HepG2 (cell line): ENCODE data around the gene POU2AF2. TPM values are rescaled to one million over a fixed set of nuclear protein-coding genes. Genes with fewer than 3 reads are reported as not detected.
A peak's percentile ranks its signal among the peaks of the same experiment; 100 is the strongest.

Experiments used
- ARNT2 ChIP-seq: sonication (generic); formaldehyde crosslinking; IDR thresholded peaks from 2 replicates; pipeline ENCODE4 v1.8.0; 2022; ENCODE audit warnings: mild to moderate bottlenecking, low read depth, missing genetic modification reagents, moderate library complexity
- ATM ChIP-seq: fragments of 450-650 bp; IDR thresholded peaks from 2 replicates; pipeline ENCODE4 v1.7.1; 2017; ENCODE audit warnings: mild to moderate bottlenecking, borderline replicate concordance
- CEBPZ ChIP-seq: IDR thresholded peaks from 2 replicates; pipeline ENCODE4 v1.6.1; 2012; ENCODE audit warnings: low read length, improper control_type of control experiment
- FOXK1 ChIP-seq: sonication (generic); formaldehyde crosslinking; IDR thresholded peaks from 2 replicates; pipeline ENCODE4 v1.4.0; 2020; ENCODE audit warnings: low read depth, missing genetic modification reagents, borderline replicate concordance
- HDAC1 ChIP-seq: sonication (generic); formaldehyde crosslinking; IDR thresholded peaks from 2 replicates; pipeline ENCODE4 v1.5.1; 2020; ENCODE audit warnings: mild to moderate bottlenecking, missing genetic modification reagents
- HNRNPK ChIP-seq: fragments of 200-400 bp; formaldehyde crosslinking; IDR thresholded peaks from 2 replicates; pipeline ENCODE4 v1.6.1; 2018; ENCODE audit warnings: low read length, low read depth, moderate library complexity, mild to moderate bottlenecking; ENCODE audit not compliant: poor library complexity, severe bottlenecking
- HOMEZ ChIP-seq: IDR thresholded peaks from 2 replicates; pipeline ENCODE4 v1.6.1; 2016; ENCODE audit warnings: low read depth
- KLF12 ChIP-seq: sonication (generic); formaldehyde crosslinking; IDR thresholded peaks from 2 replicates; pipeline ENCODE4 v1.4.0; 2020; ENCODE audit warnings: missing genetic modification reagents, borderline replicate concordance
- MAF1 ChIP-seq: sonication (generic); formaldehyde crosslinking; IDR thresholded peaks from 2 replicates; pipeline ENCODE4 v1.5.0; 2020; ENCODE audit warnings: missing genetic modification reagents, borderline replicate concordance
- NFE2L2 ChIP-seq: fragments of 150-350 bp; IDR thresholded peaks from 2 replicates; pipeline ENCODE4 v1.6.1; 2014; ENCODE audit warnings: low read length
- RFX5 ChIP-seq: IDR thresholded peaks from 2 replicates; pipeline ENCODE4 v1.6.1; 2011; ENCODE audit warnings: low read depth, low read length, improper control_type of control experiment
- SRSF4 ChIP-seq: fragments of 200-400 bp; formaldehyde crosslinking; IDR thresholded peaks from one replicate; pipeline ENCODE4 v1.6.1; 2018; ENCODE audit warnings: mild to moderate bottlenecking, low read depth, low read length, moderate library complexity; ENCODE audit not compliant: poor library complexity, severe bottlenecking
- TERF1 ChIP-seq: sonication (generic); formaldehyde crosslinking; IDR thresholded peaks from 2 replicates; pipeline ENCODE4 v1.8.0; 2022; ENCODE audit warnings: mild to moderate bottlenecking, missing genetic modification reagents, moderate library complexity
- TOPORS ChIP-seq: sonication (generic); formaldehyde crosslinking; IDR thresholded peaks from 2 replicates; pipeline ENCODE4 v1.8.0; 2023; ENCODE audit warnings: mild to moderate bottlenecking, missing genetic modification reagents
- ZMYM2 ChIP-seq: sonication (generic); formaldehyde crosslinking; IDR thresholded peaks from 2 replicates; pipeline ENCODE4 v1.8.0; 2022; ENCODE audit warnings: mild to moderate bottlenecking, missing genetic modification reagents
- ZNF720 ChIP-seq: sonication (generic); formaldehyde crosslinking; IDR thresholded peaks from 2 replicates; pipeline ENCODE4 v1.4.0; 2020; ENCODE audit warnings: missing genetic modification reagents
- ZNF724P ChIP-seq: sonication (generic); formaldehyde crosslinking; IDR thresholded peaks from 2 replicates; pipeline ENCODE4 v1.8.0; 2022; ENCODE audit warnings: missing genetic modification reagents, borderline replicate concordance
- ZNF850 ChIP-seq: sonication (generic); formaldehyde crosslinking; conservative IDR thresholded peaks from 2 replicates; pipeline ENCODE4 v1.9.0; 2021; ENCODE audit warnings: mild to moderate bottlenecking, missing genetic modification reagents
- polyA plus RNA-seq, 8 experiments: library from polyadenylated mRNA; depleted of rRNA in 3 of 8; stranded (reverse) in 7 of 8; unstranded in 1 of 8; fragments of >200 nt; fragmentation: Illumina TruSeq in 4 of 8; extraction: Trizol in 4 of 8; gene quantifications; 2 replicates each; pipeline versions ENCODE4 v1.2.1 to v1.2.3, GENCODE V29; 2011 to 2016; ENCODE audit warnings: low read depth in 4 of 8, missing spikeins in 1 of 8, mixed read lengths in 1 of 8; ENCODE audit not compliant: insufficient read depth in 1 of 8
- total RNA-seq, 5 experiments: library from RNA; depleted of rRNA; stranded (reverse); fragments of >200 nt; fragmentation: Illumina TruSeq; extraction: Trizol; gene quantifications; 2 replicates each; pipeline ENCODE4 v1.2.3, GENCODE V29; 2016; ENCODE audit warnings: low read depth in 1 of 5
- TF ChIP-seq, protein P1 (sequence below): sonication (generic); formaldehyde crosslinking; IDR thresholded peaks from 2 replicates; pipeline ENCODE4 v1.4.0; 2020; ENCODE audit warnings: missing genetic modification reagents, mild to moderate bottlenecking, borderline replicate concordance
- TF ChIP-seq, protein P2 (sequence below): sonication (generic); formaldehyde crosslinking; IDR thresholded peaks from 2 replicates; pipeline ENCODE4 v1.4.0; 2020; ENCODE audit warnings: missing genetic modification reagents, borderline replicate concordance

POU2AF2 gene
- total and polyA plus RNA-seq, 2 of the 13 experiments (the other 11 are each of a cell fraction or from before 2014, with no cell fraction given), result 0.11 TPM; not detected in 1

DNA sequence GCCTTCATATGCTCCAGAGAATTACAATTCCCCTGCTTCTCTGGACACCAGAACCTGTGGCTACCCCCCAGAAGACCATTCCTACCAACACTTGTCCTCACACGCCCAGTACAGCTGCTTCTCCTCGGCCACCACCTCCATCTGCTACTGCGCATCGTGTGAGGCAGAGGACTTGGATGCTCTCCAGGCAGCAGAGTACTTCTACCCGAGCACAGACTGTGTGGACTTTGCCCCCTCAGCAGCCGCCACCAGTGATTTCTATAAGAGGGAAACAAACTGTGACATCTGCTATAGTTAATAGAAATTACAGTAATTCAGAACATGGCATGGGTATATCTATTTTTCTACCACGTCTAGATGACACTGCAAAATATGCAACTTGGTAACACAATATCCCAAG, 62.6 kb downstream of the POU2AF2 start (continued):
- TF ChIP-seq TERF1 (no peak), CEBPZ (no peak), RFX5 (no peak), TOPORS (CRISPR knock-in tag) (no peak), KLF12 (CRISPR knock-in tag) (no peak), ZNF850 (CRISPR knock-in tag) (no peak), HOMEZ (CRISPR knock-in tag) (peak; percentile 56; the same call in 1 of the 2 replicates), ZMYM2 (CRISPR knock-in tag) (no peak), HNRNPK (no peak), NFE2L2 (peak; percentile 55; the same call in 1 of the 2 replicates), ATM (no peak), SRSF4 (no peak), ZNF724P (CRISPR knock-in tag) (no peak), HDAC1 (CRISPR knock-in tag) (peak; percentile 25; the same call in 1 of the 2 replicates), FOXK1 (CRISPR knock-in tag) (no peak), MAF1 (CRISPR knock-in tag) (no peak), ZNF720 (CRISPR knock-in tag) (no peak), ARNT2 (0 out of 2 replicates have a peak, but pooled peaks have one; percentile 19)
- TF ChIP-seq, protein P1, sequence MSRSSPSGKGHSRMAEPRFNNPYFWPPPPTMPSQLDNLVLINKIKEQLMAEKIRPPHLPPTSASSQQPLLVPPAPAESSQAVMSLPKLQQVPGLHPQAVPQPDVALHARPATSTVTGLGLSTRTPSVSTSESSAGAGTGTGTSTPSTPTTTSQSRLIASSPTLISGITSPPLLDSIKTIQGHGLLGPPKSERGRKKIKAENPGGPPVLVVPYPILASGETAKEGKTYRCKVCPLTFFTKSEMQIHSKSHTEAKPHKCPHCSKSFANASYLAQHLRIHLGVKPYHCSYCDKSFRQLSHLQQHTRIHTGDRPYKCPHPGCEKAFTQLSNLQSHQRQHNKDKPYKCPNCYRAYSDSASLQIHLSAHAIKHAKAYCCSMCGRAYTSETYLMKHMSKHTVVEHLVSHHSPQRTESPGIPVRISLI (CRISPR knock-in tag), result no peak
- TF ChIP-seq, protein P2, sequence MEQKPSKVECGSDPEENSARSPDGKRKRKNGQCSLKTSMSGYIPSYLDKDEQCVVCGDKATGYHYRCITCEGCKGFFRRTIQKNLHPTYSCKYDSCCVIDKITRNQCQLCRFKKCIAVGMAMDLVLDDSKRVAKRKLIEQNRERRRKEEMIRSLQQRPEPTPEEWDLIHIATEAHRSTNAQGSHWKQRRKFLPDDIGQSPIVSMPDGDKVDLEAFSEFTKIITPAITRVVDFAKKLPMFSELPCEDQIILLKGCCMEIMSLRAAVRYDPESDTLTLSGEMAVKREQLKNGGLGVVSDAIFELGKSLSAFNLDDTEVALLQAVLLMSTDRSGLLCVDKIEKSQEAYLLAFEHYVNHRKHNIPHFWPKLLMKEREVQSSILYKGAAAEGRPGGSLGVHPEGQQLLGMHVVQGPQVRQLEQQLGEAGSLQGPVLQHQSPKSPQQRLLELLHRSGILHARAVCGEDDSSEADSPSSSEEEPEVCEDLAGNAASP (CRISPR knock-in tag), result no peak; the same call in 1 of the 2 replicates
